Measurements from ENCODE around the gene TMEM63C.

TMEM63C gene

GRCh38 chr14:77299771-77300170 is 118.2 kb downstream of the TMEM63C start:
- ChIA-PET POLR2A (no interaction called here), CTCF (interaction anchor here (1.0 to 13.8 kb wide), 8 partner anchors 8 to 251 kb away, joined by 3 to 416 read pairs (median 30); partner anchors contain the start of genes GSTZ1 and POMT2)
- TF ChIP-seq CTCF (IDR thresholded peaks at IDR 0.05; ENCODE audit: insufficient read depth, low read length, missing control alignments) = no peak
- no peak for DNase-seq (ENCODE audit: low read depth, low spot score)
- no peak overlapping the region for H3K4me3 ChIP-seq (ENCODE audit: low read depth, low read length)

GRCh38 chr14:77301103-77301502 is 119.5 kb downstream of the TMEM63C start:
- POLR2A ChIA-PET = no interaction called here
- CTCF ChIA-PET = interaction anchor here (0.6 to 13.8 kb wide), 14 partner anchors 9 to 428 kb away, joined by 3 to 416 read pairs (median 4); partner anchors contain the start of genes GSTZ1, POMT2, SAMD15 and TMED8
- H3K4me3 ChIP-seq (ENCODE audit: low read depth, low read length) = no peak overlapping the region
- peak; percentile 90 for TF ChIP-seq CTCF (IDR thresholded peaks at IDR 0.05; ENCODE audit: insufficient read depth, low read length, missing control alignments)
- no peak for DNase-seq (ENCODE audit: low read depth, low spot score)

GRCh38 chr14:77302926-77303325 is 121.3 kb downstream of the TMEM63C start:
- POLR2A ChIA-PET = interaction anchor here (1.0 to 2.1 kb wide), 2 partner anchors 11 to 13 kb away, joined by 4 to 12 read pairs; no protein-coding TSS in a partner anchor
- CTCF ChIA-PET = interaction anchor here (0.6 to 13.8 kb wide), 8 partner anchors 11 to 177 kb away, joined by 3 to 416 read pairs (median 30); partner anchors contain the start of genes GSTZ1 and POMT2
- DNase-seq (ENCODE audit: low read depth, low spot score) = no peak
- H3K4me3 ChIP-seq (ENCODE audit: low read depth, low read length) = no peak overlapping the region
- TF ChIP-seq CTCF (IDR thresholded peaks at IDR 0.05; ENCODE audit: insufficient read depth, low read length, missing control alignments) = no peak

- CTCF ChIA-PET = interaction anchor here (0.6 to 13.8 kb wide), 11 partner anchors 8 to 248 kb away, joined by 3 to 416 read pairs (median 4); partner anchors contain the start of genes GSTZ1 and POMT2
- no peak for TF ChIP-seq CTCF (IDR thresholded peaks at IDR 0.05; ENCODE audit: insufficient read depth, low read length, missing control alignments)
- peak; percentile 91 for DNase-seq (ENCODE audit: low read depth, low spot score)
- H3K4me3 ChIP-seq (ENCODE audit: low read depth, low read length) = no peak overlapping the region
- POLR2A ChIA-PET = interaction anchor here (0.6 to 2.1 kb wide), 4 partner anchors 11 to 1517 kb away, joined by 3 to 12 read pairs (median 6); partner anchors contain the start of genes GSTZ1 and POMT2
Measured at GRCh38 chr14:77303417-77304156, 122.0 kb downstream of the TMEM63C start.

- no peak overlapping the region for H3K4me3 ChIP-seq (ENCODE audit: low read depth, low read length)
- CTCF ChIA-PET = interaction anchor here (0.9 to 13.8 kb wide), 5 partner anchors 8 to 155 kb away, joined by 3 to 416 read pairs (median 20); partner anchors contain the start of genes GSTZ1 and POMT2
- DNase-seq (ENCODE audit: low read depth, low spot score) = no peak
- POLR2A ChIA-PET = no interaction called here
- TF ChIP-seq CTCF (IDR thresholded peaks at IDR 0.05; ENCODE audit: insufficient read depth, low read length, missing control alignments) = no peak
Measured at GRCh38 chr14:77305696-77306095, 124.1 kb downstream of the TMEM63C start.

GRCh38 chr14:77306416-77306815 is 124.8 kb downstream of the TMEM63C start:
- no peak for TF ChIP-seq CTCF (IDR thresholded peaks at IDR 0.05; ENCODE audit: insufficient read depth, low read length, missing control alignments)
- POLR2A ChIA-PET = interaction anchor here (1.3 kb wide), 1 partner anchor 15 kb away, joined by 8 read pairs; the partner anchor contains the start of gene GSTZ1

More at GRCh38 chr14:77306416-77306815, 124.8 kb downstream of the TMEM63C start:
- CTCF ChIA-PET = interaction anchor here (1.0 to 13.8 kb wide), 7 partner anchors 8 to 434 kb away, joined by 3 to 416 read pairs (median 4); partner anchors contain the start of genes GSTZ1 and POMT2
- no peak overlapping the region for H3K4me3 ChIP-seq (ENCODE audit: low read depth, low read length)
- no peak for DNase-seq (ENCODE audit: low read depth, low spot score)

All from AG04449 (cell line).